HG03342 (cell line): ENCODE data around the gene SMAD6.

Source experiments
- ATAC-seq: cut with Tn5 transposase; IDR thresholded peaks from one replicate; pipeline ENCODE4 v1.9.1; 2021; ENCODE audit warnings: mild to moderate bottlenecking, moderate library complexity; ENCODE audit not compliant: unreplicated experiment

Gene SMAD6

GRCh38 chr15:66738595-66738994 lies 36.6 kb downstream of the SMAD6 start:
- no peak for ATAC-seq

GRCh38 chr15:66739287-66739686 lies 37.3 kb downstream of the SMAD6 start:
- ATAC-seq = no peak

GRCh38 chr15:66740802-66741201 lies 38.8 kb downstream of the SMAD6 start:
- ATAC-seq = no peak

GRCh38 chr15:66741646-66742045 lies 39.6 kb downstream of the SMAD6 start:
- no peak for ATAC-seq

- ATAC-seq = no peak
These were observed 40.2 kb downstream of the SMAD6 start for GRCh38 chr15:66742286-66742685.

GRCh38 chr15:66743204-66743603 lies 41.2 kb downstream of the SMAD6 start:
- no peak for ATAC-seq

GRCh38 chr15:66743703-66744536 lies 41.9 kb downstream of the SMAD6 start:
- ATAC-seq = no peak

- ATAC-seq = no peak
These were observed 42.7 kb downstream of the SMAD6 start for GRCh38 chr15:66744610-66745279.

- no peak for ATAC-seq
These were observed 43.6 kb downstream of the SMAD6 start for GRCh38 chr15:66745530-66746230.

- no peak for ATAC-seq
These were observed 44.2 kb downstream of the SMAD6 start for GRCh38 chr15:66746231-66746605.

GRCh38 chr15:66747223-66747622 lies 45.2 kb downstream of the SMAD6 start:
- ATAC-seq = no peak

GRCh38 chr15:66747886-66748707 lies 46.1 kb downstream of the SMAD6 start:
- no peak for ATAC-seq

- no peak for ATAC-seq
These were observed 46.6 kb downstream of the SMAD6 start for GRCh38 chr15:66748708-66749035.

- ATAC-seq = no peak
These were observed 48.0 kb downstream of the SMAD6 start for GRCh38 chr15:66749841-66750575.

GRCh38 chr15:66750609-66751008 lies 48.6 kb downstream of the SMAD6 start:
- no peak for ATAC-seq

GRCh38 chr15:66751579-66751978 lies 49.5 kb downstream of the SMAD6 start:
- no peak for ATAC-seq

GRCh38 chr15:66752078-66752477 lies 50.0 kb downstream of the SMAD6 start:
- no peak for ATAC-seq

- no peak for ATAC-seq
These were observed 51.8 kb downstream of the SMAD6 start for GRCh38 chr15:66753687-66754377.

GRCh38 chr15:66754789-66755188 lies 52.8 kb downstream of the SMAD6 start:
- ATAC-seq = no peak
